ACHN (cell line): ENCODE data around the gene DHRS2.

Experiments
- DNase-seq: peaks from one replicate; pipeline ENCODE4 v3.0.0-alpha.2; 2015
- in situ Hi-C: cut with HindIII; loops from 2 replicates; pipeline ENCODE4 v1.10.0; 2017; ENCODE audit warnings: low sequenced_read_pairs, low pct_ligation_motif_present, low pct_unique_long_range_greater_than_20kb

The DHRS2 gene

DNA sequence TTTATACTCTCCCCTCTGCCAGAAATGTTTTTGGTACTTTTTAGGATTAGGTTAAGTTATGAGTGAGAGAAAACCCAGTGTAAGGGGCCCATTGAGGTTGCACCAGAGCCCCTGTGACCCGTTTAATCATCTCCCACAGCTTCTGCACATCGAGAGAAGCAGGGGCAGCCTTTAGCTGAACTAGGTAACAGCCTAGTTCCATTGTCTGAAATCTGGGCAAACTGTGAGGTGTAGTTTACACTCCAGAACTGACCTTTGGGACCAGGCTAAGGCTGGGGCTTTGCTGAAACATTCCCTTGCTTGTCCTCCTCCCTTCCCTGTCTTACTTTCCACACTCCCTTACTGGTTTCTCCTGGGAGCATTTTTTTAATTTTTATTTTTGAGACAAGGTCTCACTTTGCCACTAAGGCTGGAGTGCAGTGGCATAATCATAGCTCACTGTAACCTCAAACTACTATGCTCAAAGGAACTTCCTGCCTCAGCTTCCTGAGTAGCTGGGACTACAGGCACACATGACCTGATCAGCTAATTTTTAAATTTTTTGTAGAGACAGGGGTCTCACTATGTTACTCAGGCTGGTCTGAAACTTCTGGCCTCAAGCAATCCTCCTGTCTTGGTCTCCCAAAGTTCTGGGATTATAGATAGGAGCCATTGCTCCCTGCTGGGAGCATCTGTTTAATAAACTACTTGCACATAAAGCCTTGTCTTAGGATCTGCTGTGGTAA lies 25.9 kb upstream of the DHRS2 start:
- in situ Hi-C loops: no loop called here
- no peak for DNase-seq

DNA sequence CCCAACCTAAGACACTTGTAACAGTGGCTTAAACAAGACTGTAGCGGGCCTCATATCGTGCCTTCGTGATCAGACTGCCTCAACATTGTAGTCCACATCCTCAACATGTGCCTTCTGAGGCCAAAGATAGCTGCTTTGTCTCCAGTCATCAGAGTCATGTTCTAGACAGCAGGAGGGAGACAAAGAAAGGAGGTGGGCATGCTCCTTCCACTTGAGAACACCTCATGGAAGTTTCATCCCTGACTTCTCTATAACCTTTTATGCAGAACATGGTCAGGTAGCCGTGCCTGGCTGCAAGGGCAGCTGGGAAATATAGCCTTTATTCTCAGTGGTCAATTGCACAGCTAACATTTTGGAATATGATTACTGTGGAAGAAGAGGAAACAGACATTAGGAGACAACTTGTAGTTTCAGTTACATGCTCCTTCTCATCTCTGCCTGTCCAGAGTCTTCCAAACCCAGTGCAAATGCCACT lies 25.3 kb upstream of the DHRS2 start:
- in situ Hi-C loops: no loop called here
- DNase-seq: no peak

DNA sequence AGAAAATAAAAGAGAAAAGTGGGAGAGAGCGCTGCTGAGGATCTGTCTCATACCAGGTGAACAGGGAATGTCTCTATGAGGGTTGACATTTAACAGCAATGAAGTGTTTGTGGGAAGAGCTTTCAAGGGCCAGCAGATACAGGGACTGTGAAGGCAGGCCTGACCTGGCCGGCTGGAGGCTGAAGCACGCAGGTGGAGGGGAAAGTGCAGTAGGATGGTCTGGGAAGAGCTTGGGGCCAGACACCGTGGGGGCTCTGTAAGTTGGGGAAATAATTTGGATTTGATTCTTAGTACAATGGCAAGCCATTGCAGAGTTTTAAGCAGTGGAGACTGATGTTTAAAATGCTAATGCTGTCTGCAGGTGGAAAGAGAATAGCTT lies 23.8 kb upstream of the DHRS2 start:
- in situ Hi-C loops: no loop called here
- DNase-seq: no peak

DNA sequence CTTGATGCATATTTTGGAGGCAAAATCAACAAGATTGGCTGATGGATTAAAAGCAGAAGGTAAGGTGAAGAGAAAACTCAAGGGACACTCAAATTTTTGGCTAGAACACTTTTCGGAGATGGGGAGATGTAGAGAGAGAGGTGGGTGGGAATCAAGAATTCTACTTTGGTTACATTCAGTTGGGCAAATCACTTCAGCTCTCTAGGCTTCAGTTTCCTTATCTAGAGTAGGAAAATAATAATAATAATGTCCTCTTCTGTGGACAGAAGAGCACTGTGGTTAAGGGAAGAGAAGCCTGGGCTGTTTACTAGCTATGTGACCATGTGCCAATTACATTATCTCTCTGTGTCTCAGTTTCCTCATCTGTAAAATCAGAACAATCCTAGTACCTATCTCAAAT lies 23.4 kb upstream of the DHRS2 start:
- DNase-seq: no peak
- in situ Hi-C loops: no loop called here

DNA sequence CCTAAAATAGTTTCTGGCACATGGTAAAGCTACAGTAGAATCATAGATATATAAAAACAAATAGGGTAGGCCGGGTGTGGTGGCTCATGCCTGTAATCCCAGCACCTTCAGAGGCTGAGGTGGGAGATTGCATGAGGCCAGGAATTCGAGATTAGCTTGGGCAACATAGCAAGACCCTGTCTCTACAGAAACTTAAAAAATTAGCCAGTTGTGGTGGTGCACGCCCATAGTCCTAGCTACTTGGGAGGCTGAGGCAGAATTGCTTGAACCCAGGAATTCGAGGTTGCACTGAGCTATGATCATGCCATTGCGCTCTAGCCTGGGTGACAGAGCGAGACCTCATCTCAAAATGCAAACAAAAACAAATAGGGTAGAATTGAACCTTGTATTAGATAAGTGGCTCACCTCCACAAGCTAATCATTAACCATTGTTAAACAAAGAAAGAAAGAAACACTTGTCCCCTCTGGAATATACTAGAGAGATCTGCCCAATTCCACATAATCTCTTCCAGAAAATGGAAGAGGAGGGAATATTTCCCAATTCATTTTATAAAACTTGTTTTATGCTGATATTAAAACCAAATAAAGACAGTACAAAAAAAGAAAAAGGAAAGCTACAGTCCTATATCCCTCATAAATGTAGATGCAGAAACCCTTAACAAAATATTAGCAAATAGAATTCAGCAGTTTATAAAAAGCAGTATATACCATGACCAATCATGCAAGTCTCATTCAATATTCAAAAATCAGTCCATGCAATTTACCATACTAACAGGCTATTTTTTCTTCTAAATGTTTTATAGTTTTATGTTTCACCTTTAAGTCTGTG lies 22.7 kb upstream of the DHRS2 start:
- in situ Hi-C loops: no loop called here
- no peak for DNase-seq

DNA sequence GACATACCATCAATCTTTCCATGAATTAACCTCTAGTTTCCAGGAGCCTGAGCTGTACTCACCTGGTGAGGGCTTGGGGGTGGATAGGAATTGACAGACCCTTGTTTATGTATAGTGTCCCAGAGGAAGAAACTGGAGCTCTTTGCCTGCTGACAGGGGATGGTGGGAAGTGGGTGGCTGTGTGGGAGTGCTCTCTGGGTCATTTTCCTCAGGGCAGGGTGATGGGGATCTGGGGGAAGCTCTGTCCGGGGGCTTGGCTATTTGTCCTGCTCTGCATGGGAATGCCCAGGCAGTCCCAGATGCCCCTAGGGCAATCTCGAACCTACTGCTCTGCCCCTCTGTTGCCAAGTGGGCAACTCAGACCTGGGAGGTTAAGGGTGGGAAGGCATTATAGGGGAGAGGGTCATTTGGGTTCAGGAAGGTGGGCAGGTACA lies 21.8 kb upstream of the DHRS2 start:
- in situ Hi-C loops: no loop called here
- DNase-seq: no peak

DNA sequence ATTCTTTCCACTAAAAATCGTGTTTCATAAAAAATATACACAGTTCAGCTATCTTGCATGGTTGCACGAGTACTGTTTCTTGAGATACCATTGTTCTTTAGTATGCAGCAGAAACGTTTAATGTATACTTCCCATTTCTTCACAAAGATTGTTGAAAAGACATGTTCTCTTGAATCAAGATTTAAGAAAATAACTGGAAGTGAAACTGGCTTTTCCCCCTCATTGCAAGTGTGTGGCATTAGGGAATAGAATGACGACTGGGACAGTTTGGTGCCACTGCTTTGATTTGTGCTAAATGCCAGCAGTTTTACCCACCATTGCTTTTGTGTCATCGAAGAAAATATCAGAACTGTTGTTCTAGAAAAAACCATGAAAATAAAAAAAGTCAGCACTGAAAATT lies 20.3 kb upstream of the DHRS2 start:
- in situ Hi-C loops: no loop called here

DNA sequence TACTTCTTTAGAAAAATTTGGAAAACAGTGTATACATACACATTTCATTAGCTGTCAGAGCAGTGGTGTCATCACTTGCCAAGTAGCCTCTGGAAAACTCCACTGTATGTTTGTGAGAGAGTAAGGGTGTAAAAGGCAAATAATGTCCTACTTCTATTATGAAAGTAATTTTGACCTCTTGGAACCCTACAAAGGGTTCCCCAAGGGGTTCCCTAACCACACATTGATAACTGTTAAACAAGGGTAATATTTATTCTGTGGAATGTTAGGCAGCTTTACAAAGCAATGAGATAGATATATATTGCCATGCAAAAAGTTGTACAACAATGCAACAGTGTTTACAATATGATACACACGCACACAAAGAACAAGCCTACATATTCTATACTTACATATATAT lies 18.6 kb upstream of the DHRS2 start:
- in situ Hi-C loops: no loop called here
- no peak for DNase-seq

More for the DNA sequence above, 20.3 kb upstream of the DHRS2 start:
- DNase-seq: no peak

DNA sequence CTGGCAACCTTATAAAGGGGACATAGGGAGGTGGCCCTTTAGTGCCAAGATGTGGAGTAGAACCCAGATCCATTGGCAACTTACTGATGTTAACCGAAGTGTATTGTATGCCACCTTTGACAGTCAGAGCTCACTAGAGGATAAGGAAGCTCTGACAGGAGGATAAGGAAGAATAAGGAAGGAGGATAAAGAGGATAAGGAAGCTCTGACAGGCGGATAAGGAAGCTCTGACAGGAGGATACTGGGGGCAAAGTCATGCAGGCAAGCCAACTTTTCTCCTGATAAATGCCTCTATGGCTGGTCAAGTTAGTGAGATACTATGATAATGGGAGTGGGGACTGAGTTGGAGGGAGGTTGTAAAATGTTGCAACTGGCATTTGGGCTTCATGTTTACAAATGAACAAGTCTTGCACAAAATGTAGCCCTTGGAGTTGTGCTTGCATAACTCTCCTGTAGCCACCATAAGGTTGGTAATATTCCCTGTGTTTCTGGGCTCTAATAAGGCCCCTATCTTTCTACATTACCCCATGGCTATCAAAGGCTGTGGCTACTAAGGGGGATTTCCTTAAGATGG lies 17.7 kb upstream of the DHRS2 start:
- in situ Hi-C loops: no loop called here
- DNase-seq: no peak

DNA sequence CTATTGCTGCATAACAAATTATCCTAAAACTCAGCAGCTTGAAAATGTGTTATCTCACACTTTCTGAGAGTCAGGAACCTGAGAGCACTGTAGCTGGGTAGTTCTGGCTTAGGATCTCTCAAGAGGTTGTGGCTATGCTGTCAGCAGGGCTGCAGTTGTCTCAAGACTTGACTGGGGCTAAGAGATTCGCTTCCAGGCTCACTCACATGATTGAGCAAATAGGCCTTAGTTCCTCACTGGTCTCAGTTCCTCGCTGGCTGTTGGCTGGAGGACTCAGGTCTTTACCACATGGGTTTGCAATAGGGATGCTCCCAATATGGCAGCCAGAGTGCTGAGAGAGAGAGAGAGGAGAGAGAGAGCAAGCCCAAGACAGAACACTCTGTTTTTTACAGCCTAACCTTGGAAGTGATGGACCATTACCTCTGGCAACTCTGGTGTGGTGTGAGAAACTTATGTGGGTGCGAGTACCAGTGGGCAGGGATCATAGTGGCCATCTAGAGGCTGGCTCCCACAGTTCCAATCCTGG lies 15.9 kb upstream of the DHRS2 start:
- DNase-seq: no peak
- in situ Hi-C loops: no loop called here

DNA sequence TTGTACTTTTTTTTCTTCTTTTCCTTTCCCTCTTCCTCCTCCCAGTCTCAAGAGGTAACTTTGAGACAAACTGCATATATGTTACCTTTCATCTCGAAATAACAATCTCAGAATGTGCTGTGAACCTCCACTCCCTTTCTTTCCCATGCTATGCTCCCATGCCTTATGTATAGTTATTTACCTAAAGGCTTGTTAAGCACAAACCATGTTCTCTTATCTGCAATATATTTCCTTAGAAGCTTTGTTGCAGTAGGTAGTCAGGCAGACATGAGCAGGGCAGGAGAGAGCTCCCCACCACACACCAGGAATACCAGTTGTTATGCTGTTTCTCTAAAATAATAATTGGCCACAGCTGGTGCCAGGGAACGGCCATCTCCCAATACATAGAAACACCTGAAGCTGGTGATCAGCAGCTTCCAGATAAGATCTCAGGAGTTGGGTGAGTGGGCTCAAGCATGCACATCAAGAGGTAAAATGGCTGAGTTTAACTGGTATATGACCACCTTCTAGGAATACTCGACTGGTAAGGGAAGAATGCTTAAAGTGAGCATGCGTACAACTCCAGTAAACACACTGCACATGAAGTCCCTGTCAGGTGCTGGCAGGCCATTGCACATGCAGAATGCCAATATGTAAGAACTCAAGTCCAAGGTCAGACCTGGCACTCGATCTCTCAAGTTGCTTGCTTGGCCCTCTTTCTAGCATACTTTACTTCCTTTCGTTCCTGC lies 14.8 kb upstream of the DHRS2 start:
- no peak for DNase-seq
- in situ Hi-C loops: no loop called here

DNA sequence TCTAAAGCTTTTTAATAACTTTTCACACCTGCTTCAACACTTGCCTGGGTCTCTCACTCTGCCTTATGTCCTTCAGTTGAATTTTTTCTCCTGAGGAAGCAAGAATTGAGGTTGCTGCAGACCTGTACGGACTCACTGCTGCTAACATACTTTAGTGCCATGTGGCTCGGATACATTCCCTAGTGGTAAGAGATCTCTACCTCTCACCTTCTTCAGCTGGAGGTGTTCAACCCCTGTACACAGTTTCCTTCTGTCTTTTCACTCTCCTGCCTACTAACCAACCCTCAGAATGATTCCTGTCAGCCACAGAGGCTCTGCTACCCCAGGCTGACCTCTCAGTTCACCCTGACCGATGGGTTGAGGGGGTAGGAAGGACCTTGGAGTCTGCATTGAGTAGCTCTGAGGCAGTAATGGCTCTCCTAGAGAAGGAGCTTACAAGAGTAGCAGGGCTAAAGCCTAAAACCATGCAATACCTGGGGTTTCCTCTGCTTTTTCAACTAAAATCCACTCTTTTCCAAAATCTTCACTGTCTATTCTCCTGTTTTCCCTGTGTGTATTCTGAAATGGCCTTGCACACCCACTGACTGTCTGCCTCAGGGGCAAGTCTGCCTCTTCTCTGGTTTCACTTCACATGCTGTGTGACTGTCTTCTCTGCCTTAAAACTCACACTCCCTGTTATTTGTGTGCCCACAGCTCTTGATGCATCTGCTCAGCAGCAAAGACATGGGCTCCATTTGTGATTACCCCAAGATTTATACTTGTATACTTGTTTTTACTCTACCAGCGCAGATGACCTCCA lies 14.0 kb upstream of the DHRS2 start:
- in situ Hi-C loops: no loop called here
- no peak for DNase-seq

DNA sequence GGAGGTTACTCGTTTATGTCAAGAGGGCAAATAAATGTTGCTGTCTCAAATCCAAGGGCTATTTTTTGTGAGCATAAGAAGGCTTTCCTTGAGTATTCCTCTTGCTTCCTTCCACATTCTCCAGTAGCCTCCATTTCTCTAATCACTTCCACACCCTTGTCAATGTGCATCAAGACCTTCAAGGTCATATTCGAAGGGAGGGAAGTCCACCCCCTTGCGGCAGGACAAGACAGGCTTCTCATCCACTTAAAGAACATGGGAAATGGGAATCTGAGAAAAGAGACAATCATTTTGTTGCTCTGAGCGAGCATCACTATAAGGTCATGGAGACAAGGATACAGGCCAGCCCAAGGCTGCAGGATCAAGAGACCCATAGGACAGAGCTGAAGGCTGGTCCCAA lies 13.2 kb upstream of the DHRS2 start:
- in situ Hi-C loops: no loop called here
- DNase-seq: no peak

DNA sequence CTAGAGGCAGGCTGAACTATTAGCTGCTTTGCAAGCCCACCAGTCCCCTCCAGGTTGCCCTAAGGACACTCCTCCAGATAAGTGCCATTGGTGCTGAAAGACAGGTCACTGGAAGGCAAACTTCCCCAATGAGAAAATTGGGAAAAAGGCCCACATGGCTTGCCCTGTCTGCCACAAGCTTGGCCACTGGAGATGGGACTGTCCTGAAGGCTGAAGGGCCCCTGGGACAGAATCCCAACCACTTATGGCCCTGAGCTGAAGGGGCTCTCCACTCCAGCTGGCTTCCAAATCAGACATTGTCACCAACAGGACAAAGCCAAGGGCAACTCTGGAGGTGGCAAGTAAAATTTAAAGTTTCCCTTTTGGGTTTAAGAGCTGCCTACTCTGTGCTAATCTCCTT lies 12.2 kb upstream of the DHRS2 start:
- in situ Hi-C loops: no loop called here
- DNase-seq: no peak

DNA sequence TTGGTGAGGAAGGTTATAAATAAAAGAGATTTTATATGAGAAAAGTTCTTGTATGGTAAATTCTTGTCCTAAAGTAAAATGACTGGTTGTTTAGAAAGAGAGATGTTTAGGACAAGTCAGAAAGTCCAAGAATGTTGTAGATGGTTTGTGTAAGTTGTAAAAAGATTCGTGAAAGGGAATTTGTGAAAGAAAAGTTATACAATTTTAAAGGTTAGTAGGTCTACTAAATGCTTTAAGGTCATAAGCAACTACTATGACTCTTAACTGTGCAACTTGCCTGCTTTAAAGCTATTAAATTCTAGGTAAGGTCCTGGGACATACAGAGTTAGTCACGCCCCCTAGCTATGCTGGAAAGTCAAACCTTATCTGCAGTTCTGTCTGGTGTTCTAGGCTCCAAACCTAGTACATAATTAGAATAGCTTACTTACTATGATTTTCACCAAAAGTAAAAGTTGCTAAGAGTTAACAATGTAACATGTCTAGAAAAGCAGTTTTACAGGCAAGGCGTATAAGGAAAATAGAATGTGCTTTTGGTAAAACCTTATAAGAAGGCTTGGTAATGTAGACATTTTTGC lies 11.2 kb upstream of the DHRS2 start:
- in situ Hi-C loops: no loop called here
- DNase-seq: no peak

DNA sequence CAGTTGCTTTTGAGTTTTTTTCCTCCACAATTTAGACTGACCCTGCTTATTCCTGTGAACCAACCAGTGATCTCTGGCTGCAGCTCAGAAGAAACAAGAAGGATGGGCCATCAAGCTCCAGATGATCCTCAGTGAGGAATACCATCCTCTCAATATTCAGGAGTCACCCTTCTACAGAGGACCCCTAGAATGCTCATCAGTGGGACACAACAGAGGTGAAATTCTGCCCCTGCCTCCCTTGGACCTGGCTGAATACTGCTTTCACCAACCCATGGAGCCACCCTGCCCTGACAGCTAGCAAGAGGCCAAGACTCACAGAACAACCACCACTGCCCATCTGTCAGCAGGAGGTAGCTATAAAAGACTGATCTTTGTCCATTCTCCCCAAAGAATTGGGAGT lies 9.2 kb upstream of the DHRS2 start:
- in situ Hi-C loops: no loop called here
- DNase-seq: no peak

DNA sequence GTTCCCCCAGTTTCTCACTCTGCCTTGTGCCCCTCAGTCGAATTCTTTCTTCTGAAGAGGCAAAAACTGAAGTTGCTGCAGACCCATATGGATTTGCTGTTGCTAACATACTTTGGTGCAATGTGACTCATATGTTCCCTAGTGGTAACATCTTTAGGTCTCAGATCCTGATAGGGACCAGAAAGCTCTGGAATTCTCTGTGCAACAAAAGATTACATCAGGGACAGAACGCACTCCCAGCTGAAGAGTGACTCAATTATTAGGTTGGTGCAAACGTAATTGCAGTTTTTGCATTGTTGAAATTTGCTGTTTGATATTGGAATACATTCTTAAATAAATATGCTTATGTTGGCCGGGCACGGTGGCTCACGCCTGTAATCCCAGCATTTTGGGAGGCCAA lies 8.2 kb upstream of the DHRS2 start:
- in situ Hi-C loops: no loop called here
- no peak for DNase-seq

DNA sequence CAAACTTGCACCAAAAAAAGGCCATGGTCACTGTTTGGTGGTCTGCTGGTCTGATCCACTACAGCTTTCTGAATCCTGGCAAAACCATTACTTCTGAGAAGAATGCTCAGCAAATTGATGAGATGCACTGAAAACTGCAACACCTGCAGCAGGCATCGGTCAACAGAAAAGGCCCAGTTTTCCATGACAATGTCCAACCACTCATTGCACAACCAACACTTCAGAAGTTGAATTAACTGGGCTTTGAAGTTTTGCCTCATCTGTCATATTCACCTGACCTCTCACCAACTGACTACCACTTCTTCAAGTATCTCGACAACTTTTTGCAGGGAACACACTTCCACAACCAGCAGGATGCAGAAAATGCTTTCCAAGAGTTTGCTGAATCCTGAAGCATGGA lies 7.0 kb upstream of the DHRS2 start:
- no peak for DNase-seq
- in situ Hi-C loops: no loop called here
